Cardiac fibroblast (primary cell): ENCODE results near the gene CRYBG2.
"Not testable (repeated sequence)": the region's sequence is repeated elsewhere in the genome, so short reads cannot be mapped to it uniquely, and the experiment has no call there.

ENCODE experiments used
- DNase-seq, 2 donors: peaks; one replicate each; pipeline versions ENCODE4 v3.0.0 to v3.0.0-alpha.2; 2010; ENCODE audit warnings: low read depth in 2 of 2
- H3K4me3 ChIP-seq, 2 donors: replicated peaks in 1 of 2; 1 replicate in 1 of 2; 2 replicates in 1 of 2; pipeline ENCODE4 v1.5.1; 2011; ENCODE audit warnings: low read depth in 2 of 2, low read length in 2 of 2, mild to moderate bottlenecking in 2 of 2, moderate library complexity in 1 of 2
- TF ChIP-seq, protein P1 (sequence below): IDR thresholded peaks from one replicate; pipeline ENCODE4 v1.5.1; 2011; ENCODE audit warnings: low read depth, mild to moderate bottlenecking, low read length, inconsistent platforms

Gene CRYBG2

DNA sequence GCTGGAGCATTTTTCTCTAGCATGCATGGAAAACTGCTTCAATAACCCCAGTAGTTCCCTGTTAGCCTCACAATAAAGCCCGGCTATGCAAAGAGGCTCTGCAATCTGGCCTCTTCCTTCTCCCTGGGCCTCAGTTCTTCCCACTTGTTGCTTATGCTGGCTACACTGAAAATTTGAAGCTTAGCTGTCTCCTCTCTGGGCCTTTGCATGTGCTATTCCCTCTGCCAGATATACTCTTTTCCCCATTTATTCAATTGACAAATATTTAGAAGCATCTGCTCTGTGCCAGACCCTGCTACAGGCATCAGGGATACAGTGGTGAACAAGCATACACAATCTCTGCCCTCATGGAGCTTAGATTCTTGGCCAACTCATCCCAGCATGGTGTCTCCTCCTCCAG lies 15.3 kb downstream of the CRYBG2 start:
- DNase-seq: no peak
- TF ChIP-seq, protein P1, sequence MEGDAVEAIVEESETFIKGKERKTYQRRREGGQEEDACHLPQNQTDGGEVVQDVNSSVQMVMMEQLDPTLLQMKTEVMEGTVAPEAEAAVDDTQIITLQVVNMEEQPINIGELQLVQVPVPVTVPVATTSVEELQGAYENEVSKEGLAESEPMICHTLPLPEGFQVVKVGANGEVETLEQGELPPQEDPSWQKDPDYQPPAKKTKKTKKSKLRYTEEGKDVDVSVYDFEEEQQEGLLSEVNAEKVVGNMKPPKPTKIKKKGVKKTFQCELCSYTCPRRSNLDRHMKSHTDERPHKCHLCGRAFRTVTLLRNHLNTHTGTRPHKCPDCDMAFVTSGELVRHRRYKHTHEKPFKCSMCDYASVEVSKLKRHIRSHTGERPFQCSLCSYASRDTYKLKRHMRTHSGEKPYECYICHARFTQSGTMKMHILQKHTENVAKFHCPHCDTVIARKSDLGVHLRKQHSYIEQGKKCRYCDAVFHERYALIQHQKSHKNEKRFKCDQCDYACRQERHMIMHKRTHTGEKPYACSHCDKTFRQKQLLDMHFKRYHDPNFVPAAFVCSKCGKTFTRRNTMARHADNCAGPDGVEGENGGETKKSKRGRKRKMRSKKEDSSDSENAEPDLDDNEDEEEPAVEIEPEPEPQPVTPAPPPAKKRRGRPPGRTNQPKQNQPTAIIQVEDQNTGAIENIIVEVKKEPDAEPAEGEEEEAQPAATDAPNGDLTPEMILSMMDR: no peak

DNA sequence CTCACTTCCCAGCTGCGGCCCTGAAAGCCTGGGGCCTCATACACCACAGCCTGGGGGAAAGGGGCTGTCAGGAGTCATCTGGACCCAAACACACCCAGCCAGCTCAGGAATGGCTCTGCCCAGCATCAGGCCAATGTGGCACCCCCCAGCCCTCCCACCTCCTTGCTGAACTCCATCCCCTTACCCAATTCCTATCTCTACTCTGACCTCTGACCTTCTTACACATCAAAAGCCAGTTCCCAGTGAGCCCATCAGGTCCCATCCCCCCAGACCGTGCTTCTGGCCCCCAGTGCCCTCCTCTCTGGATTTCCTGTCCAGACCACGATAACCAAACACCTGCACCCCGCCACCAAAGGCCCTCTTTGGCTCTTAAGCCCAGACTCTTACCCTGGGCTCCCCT lies 16.3 kb downstream of the CRYBG2 start:
- DNase-seq: no peak
- H3K4me3 ChIP-seq: no peak overlapping the region
- TF ChIP-seq, protein P1: no peak

More for the DNA sequence above, 15.3 kb downstream of the CRYBG2 start:
- no peak overlapping the region for H3K4me3 ChIP-seq

DNA sequence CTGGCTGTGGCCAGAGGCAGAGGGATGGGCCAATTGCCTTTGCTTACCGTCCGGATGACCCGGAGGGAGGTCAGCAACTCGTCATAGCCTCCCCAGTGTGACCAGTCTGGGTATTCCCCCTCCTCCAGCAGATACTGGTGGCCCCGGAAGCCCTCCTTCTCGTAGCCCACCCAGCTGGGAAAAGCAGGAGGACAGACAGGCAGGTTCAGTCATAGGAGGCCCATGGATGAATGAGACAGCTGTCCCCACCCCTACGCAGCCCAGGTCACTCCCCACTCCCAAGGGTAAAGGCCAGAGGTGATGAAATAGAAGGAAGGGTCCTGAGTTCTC lies 16.8 kb downstream of the CRYBG2 start:
- TF ChIP-seq, protein P1: no peak
- no peak overlapping the region for H3K4me3 ChIP-seq
- DNase-seq: no peak

DNA sequence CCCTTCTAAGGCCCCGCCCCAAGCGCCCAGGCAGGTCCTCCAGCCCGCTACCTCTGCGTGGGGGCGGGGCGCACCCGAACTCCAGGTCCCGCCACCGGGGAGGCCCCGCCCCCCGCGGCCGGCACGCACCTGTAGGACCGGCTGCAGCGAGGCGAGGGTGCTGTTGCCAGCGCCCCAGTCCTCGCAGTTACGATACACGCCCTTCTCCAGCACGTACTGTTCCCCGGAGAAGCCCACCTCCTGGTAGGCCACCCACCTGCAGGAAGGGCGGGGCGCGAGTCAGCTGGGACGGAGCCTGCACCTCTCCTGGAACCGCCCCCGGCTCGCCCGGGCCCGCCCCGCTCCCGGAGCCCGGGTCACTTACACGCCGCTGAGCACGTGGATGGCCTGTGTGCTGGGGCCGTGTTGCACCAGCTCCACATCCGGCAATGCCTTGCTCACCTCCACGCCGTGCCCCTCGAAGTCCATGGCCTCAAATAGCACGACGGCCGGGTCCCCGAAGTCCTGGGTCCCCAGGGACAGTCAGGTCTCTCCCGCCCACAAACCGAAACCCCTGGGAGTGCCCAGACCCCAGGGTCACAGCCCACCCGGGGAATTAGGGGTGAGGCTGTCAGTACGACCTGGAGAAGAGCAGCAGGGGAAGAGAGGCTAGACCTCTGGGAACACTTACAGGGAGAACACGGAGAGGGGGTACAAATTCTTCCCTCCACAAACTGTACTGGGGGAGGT lies 17.3 kb downstream of the CRYBG2 start:
- TF ChIP-seq, protein P1: no peak
- peak overlapping the region; percentile 57 for H3K4me3 ChIP-seq
- no peak for DNase-seq

DNA sequence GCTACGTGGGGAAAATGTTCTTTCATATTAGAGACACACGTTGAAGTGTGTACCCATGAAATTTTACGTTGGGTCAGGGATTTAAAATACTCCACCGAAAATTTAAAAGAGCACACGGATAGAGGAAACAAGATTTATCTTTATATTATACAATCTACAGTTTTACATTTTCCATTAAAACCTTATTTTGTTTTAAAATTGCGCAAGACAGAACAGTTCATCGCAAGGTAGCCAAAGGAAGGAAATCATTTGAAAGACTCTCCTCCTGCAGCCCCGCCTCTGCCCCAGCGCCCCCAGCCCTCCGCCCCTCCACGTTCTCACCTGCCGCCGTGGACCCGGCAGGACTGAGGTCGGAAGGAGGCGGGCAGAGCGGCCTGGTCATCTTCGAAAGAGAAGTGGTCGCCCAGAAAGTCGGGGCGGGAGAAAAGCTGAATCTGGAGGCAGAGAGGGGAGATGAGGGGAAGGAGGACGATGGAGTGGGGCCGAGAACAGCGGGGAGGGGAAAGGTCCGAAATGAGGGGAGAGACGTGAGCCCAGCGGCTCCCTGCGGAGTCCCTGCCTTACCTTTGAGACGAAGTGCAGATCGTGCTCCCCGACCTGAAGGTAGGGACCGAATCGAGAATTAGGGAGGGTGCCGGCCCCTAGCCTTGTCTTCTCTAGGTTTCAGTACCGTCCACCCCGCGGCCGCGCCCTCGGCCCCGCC lies 18.0 kb downstream of the CRYBG2 start:
- H3K4me3 ChIP-seq: peak overlapping the region; percentile 57
- TF ChIP-seq, protein P1: no peak
- no peak for DNase-seq

DNA sequence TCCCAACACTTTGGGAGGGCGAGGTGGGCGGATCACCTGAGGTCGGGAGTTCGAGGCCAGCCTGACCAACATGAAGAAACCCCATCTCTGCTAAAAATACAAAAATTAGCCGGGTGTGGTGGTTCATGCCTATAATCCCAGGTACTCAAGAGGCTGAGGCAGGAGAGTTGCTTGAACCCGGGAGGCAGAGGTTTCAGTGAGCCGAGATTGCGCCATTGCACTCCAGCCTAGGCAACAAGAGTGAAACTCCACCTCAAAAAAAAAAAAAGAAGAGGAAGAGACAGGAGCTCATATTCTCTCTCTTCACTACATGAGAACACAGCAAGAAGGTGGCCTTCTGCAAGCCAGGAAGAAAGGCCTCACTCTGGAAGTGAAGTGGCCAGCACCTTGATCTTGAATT lies 20.6 kb downstream of the CRYBG2 start:
- not testable (repeated sequence) for DNase-seq, H3K4me3 ChIP-seq

DNA sequence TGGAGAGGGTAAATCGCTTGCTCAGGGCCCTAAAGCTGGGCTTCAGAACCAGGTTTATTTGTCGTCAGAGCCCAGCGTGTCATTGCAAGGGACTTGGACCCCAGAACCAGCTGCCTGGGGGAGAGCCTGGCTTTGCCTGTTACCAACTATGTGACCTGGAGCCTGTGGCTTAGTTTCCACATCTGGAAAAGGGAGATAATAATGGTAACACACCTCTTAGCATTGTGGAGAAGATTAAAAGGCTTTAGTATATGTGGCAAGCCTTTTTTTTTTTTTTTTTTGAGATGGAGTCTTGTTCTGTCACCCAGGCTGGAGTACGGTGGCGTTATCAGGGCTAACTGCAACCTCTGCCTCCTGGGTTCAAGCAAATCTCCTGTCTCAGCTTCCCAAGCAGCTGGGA lies 23.7 kb downstream of the CRYBG2 start:
- no peak overlapping the region for H3K4me3 ChIP-seq
- no peak for DNase-seq
- TF ChIP-seq, protein P1: no peak

DNA sequence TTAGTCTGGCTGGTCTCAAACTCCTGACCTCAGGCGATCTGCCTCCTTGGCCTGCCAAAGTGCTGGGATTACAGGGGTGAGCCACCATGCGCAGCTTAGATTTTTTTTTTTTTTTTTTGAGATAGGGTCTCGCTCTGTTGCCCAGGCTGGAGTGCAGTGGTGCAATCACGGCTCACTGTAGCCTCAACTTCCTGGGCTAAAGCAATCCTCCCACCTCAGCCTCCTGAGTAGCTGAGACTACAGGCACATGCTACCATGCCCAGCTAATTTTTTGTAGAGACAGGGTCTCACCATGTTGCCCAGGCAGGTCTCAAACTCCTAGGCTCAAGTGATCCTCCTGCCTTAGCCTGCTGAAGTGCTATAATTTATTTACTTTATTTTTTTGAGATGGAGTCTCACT lies 24.6 kb downstream of the CRYBG2 start:
- not testable (repeated sequence) for H3K4me3 ChIP-seq, DNase-seq
